CD4-positive, alpha-beta T cell treated with Interleukin-15 for 4 hours (primary cell): Measurements from ENCODE around the gene LIPK.

Source experiments
- DNase-seq: peaks from one replicate; pipeline ENCODE4 v3.0.0-alpha.2; 2020; ENCODE audit warnings: low spot score

Gene LIPK

DNA sequence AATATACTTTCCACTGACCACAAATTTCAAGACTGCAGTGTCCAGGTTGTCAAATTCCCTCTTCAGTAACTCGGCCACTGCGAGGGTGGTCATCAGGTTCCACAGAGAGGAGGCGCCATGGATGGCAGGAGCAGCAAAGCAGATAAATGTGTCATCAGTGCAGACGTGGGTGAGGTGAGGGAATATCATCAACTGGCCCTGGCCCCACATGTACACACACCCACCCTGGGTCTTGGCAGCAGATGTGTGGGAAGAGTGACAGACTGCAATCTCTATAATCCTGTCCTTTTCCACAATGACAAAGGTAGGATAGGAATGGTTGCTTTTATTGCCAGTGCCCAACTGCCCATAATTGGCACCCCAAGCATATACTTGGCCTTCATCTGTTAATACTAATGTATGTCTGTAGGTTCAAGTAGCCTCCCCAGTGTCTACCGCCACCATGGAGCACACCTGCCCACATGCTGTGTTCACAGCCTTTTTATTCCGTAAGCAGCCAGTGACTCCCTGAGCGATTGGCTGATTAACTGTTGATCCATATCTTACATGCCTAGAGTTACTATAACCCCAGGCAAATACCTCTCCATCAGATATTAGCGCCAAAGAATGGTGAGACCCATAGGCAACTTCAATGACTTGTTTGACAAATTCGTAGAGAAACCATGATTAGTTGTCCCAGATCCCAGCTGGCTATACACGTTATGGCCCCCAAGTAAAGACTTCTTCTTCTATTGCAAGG, 80.2 kb downstream of the LIPK start:
- DNase-seq = no peak

DNA sequence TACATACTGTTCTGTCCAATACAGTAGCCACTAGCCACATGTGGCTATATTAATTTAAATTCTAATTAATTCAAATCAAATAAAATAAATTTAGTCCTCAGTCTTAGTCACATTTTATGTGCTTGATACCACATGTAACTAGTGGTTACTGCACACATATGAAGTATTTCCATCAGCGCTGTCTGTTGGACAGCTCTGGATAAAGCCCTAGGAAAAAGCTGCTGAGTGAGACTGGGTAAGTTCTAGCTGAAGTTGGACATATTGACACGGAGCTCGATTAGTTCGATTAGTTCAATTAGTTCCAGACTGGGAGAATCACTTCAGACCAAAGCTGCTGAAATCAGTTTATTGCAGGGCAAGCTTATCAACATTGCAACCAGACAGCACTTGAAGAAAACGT, 81.4 kb downstream of the LIPK start:
- no peak for DNase-seq

DNA sequence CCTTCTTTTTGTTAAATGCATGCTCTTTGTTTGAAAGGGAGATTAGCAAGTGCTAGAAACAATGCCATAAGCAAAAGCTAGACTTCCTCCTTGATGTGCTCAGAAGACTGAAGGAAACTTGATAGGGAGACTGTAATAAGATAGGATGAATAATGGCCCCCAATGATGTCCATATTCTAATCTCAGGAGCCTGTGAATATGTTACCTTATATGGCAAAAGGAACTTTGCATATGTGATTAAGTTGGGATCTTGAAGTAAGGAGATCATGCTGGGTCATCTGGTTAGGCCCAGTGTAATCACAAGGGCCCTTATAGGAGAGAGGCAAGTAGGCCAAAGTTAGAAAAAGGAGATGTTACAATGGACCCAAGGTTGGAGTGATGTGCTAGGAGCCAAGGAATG, 82.9 kb downstream of the LIPK start:
- DNase-seq = no peak

DNA sequence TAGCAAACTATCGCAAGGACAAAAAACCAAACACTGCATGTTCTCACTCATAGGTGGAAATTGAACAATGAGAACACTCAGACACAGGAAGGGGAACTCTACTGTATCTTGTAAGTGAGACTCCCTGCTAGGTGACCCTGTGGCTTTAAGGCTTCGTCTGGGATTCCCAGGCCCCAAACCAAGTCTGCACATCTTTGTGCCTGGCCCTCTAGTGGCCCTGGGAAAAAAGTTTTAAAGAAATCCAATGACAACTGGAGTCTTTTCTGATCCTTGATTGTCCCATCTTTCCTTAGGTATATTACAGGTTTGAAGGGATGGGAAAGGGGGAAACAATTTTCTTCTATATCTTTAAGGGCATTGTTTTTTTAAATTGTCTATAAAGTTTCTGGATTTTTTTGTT, 85.9 kb downstream of the LIPK start:
- no peak for DNase-seq

DNA sequence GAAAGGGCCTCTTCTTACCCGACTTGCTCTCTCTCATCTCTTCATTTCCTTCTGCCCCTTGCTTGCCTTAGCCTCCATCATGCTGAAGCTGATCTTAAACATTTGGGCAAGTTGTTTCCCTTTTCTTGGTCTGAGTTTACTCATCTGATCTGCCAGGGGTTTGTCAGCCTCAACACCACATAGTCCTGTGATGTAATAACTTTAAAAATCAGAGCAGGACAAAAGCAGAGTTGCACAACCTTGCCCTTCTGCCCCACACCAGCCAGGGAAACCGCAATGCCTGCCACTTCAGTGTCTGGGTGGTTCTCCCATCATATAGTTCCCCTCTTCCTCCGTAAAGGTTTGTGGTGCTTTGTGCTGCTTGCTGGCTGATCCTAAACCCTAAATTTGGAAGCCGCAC, 86.6 kb downstream of the LIPK start:
- no peak for DNase-seq

DNA sequence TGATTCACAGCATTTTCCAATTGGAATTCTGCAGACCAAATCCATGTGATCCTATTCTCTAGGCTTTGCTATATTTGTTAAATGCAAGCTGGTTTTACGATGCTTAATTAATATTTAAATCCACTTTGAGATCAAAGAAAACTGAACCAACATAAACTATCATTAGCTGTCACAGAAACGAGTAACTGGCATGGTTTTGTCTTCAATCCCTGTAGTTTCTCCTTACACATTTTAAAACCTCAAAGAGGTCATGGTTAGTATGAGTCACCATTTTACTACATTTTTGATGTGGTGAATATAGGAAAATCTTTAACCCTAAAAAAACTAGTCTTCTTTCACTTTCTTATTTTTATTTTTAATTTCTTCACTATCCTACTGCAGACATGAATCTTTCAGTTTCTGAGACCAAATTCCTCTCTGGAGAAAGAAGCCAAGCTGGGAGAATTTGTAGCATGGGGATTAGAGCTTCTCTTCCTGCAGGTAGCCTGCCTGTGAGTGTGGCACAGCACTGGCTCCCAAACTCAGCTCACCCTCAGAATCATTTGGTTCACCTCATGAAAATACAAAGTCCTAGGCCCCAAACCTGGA, 87.8 kb downstream of the LIPK start:
- peak; percentile 28 for DNase-seq

DNA sequence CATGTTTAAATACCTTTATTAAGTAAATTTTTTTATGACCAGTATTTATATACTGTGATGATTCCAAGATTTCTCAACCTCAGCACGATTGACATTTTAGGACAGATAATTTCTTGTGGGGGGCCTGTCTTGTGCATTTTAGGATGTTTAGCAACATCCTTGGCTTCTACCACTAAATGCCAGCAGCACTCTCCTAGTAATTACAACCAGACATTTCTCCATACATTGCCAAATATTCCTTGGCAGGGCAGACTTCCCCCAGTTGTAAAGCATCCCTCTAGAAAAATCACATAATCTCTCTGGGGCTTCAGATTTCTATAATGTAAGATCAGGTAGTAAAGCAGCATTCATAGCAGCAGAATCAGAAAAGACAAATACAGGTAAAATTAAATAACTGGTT, 88.7 kb downstream of the LIPK start:
- no peak for DNase-seq

DNA sequence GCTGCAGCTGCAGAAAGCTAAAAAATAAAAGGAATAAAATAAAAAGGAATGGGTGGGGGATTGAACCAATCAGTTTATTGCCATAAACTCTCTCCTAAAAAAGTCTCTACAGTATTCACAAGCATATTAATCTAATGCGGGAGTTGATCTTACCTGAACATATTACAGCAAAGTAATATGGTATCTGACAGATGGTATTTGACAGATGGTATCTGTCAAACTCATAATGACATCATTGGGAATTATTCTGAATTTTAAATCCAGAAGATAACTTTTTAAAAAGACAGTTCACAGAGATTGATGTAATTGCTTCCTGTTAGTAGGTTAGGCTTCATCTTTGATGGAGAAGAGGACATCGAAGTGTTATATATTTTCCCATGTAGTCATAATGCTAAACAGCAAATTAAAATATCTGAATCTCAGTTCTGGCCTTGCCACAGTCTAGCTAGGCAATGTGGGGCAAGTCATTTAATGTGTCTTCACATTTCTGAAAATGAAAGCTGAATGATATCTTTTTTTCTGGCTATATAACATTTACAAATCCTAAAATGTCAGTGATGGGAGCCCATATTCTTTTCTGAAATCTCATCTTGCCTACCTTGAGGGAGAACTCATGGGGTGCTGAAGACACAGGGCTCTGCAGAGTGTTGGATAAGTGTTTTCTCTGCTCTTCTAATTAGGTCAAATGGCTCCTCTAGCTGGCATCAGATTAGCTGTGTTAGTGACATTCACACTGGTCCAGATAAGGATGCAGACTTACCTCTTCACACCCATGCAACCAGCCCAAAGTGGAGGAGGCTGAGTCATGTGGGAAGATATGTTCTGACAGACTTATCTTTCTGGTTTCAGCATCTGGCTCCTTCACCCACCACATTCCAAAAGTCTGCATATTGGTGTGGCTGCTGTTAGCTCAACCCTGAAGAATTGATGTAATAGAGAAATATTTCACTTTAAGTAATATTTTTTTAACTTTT, 94.4 kb downstream of the LIPK start:
- DNase-seq = no peak
